GM04504 (cell line): ENCODE data around the gene FIGN.
A peak's percentile ranks its signal among the peaks of the same experiment; 100 is the strongest.

Source experiments
- DNase-seq: peaks from one replicate; pipeline ENCODE4 v3.0.0-alpha.2; 2012; ENCODE audit warnings: low read depth

Gene FIGN

GRCh38 chr2:163708265-163708664, 27.5 kb downstream of the FIGN start:
- no peak for DNase-seq

- no peak for DNase-seq
These were observed 32.4 kb downstream of the FIGN start for GRCh38 chr2:163703386-163703785.

GRCh38 chr2:163701399-163702195, 34.2 kb downstream of the FIGN start:
- DNase-seq = no peak

- DNase-seq = no peak
These were observed 37.0 kb downstream of the FIGN start for GRCh38 chr2:163698857-163699256.

- DNase-seq = no peak
These were observed 37.8 kb downstream of the FIGN start for GRCh38 chr2:163697846-163698637.

GRCh38 chr2:163697429-163697828, 38.4 kb downstream of the FIGN start:
- no peak for DNase-seq

- DNase-seq = no peak
These were observed 42.3 kb downstream of the FIGN start for GRCh38 chr2:163693484-163693883.

GRCh38 chr2:163692611-163693482, 43.0 kb downstream of the FIGN start:
- DNase-seq = no peak

- no peak for DNase-seq
These were observed 43.7 kb downstream of the FIGN start for GRCh38 chr2:163692081-163692480.

- DNase-seq = no peak
These were observed 44.9 kb downstream of the FIGN start for GRCh38 chr2:163690896-163691295.

- DNase-seq = no peak
These were observed 48.6 kb downstream of the FIGN start for GRCh38 chr2:163687217-163687616.

GRCh38 chr2:163686289-163686688, 49.5 kb downstream of the FIGN start:
- no peak for DNase-seq

- no peak for DNase-seq
These were observed 53.1 kb downstream of the FIGN start for GRCh38 chr2:163682695-163683094.

GRCh38 chr2:163681745-163682144, 54.1 kb downstream of the FIGN start:
- no peak for DNase-seq

GRCh38 chr2:163675388-163675787, 60.4 kb downstream of the FIGN start:
- no peak for DNase-seq

GRCh38 chr2:163673522-163673921, 62.3 kb downstream of the FIGN start:
- no peak for DNase-seq

GRCh38 chr2:163670929-163671328, 64.9 kb downstream of the FIGN start:
- DNase-seq = no peak

GRCh38 chr2:163669506-163669905, 66.3 kb downstream of the FIGN start:
- no peak for DNase-seq

- DNase-seq = peak; percentile 72
These were observed 68.5 kb downstream of the FIGN start for GRCh38 chr2:163667064-163667887.

GRCh38 chr2:163665817-163666216, 70.0 kb downstream of the FIGN start:
- DNase-seq = no peak

GRCh38 chr2:163665051-163665450, 70.8 kb downstream of the FIGN start:
- DNase-seq = no peak
